H9 (cell line): Measurements from ENCODE around the gene MUL1. TPM values are rescaled to one million over a fixed set of nuclear protein-coding genes. Genes with fewer than 3 reads are reported as not detected.

Source experiments
- DNase-seq: peaks from one replicate; pipeline ENCODE4 v3.0.0-alpha.2; 2017
- H2AFZ ChIP-seq: one replicate; pipeline ENCODE4 v1.6.1; 2013; ENCODE audit warnings: mild to moderate bottlenecking, low read length, control low read depth, moderate library complexity
- H2AK5ac ChIP-seq: 2 replicates; pipeline ENCODE4 v1.6.1; 2013; ENCODE audit warnings: low read length, control low read depth, mixed read lengths; ENCODE audit not compliant: insufficient read length
- H2BK120ac ChIP-seq: one replicate; pipeline ENCODE4 v1.6.1; 2013; ENCODE audit warnings: low read depth, mild to moderate bottlenecking, low read length, control low read depth, inconsistent platforms; ENCODE audit not compliant: poor library complexity, severe bottlenecking
- H2BK12ac ChIP-seq: 2 replicates; pipeline ENCODE4 v1.6.1; 2013; ENCODE audit warnings: low read length, control low read depth, mixed read lengths, low read depth; ENCODE audit not compliant: insufficient read length
- H2BK15ac ChIP-seq: 2 replicates; pipeline ENCODE4 v1.6.1; 2013; ENCODE audit warnings: low read depth, low read length, control low read depth
- H2BK20ac ChIP-seq: one replicate; pipeline ENCODE4 v1.6.1; 2013; ENCODE audit warnings: low read depth, mild to moderate bottlenecking, low read length, control low read depth, inconsistent platforms; ENCODE audit not compliant: poor library complexity, severe bottlenecking
- H2BK5ac ChIP-seq: 2 replicates; pipeline ENCODE4 v1.6.1; 2013; ENCODE audit warnings: low read length, control low read depth, mixed read lengths; ENCODE audit not compliant: insufficient read length
- H3K14ac ChIP-seq: 2 replicates; pipeline ENCODE4 v1.6.1; 2013; ENCODE audit warnings: low read length, control low read depth; ENCODE audit not compliant: insufficient read depth
- H3K18ac ChIP-seq: 2 replicates; pipeline ENCODE4 v1.6.1; 2013; ENCODE audit warnings: low read depth, mild to moderate bottlenecking, mixed read lengths, low read length, control low read depth; ENCODE audit not compliant: insufficient read length
- H3K23ac ChIP-seq: 2 replicates; pipeline ENCODE4 v1.6.1; 2013; ENCODE audit warnings: low read length, control low read depth, mixed read lengths, low read depth; ENCODE audit not compliant: insufficient read length
- H3K23me2 ChIP-seq: 2 replicates; pipeline ENCODE4 v1.6.1; 2013; ENCODE audit warnings: low read depth, mild to moderate bottlenecking, mixed read lengths, low read length, control low read depth; ENCODE audit not compliant: insufficient read length, poor library complexity, severe bottlenecking
- H3K27ac ChIP-seq: 2 replicates; pipeline ENCODE4 v1.5.1; 2013; ENCODE audit warnings: low read length, control low read depth, mixed read lengths, low read depth; ENCODE audit not compliant: insufficient read length
- H3K27me3 ChIP-seq: 2 replicates; pipeline ENCODE4 v1.6.1; 2013; ENCODE audit warnings: low read length, control low read depth, inconsistent platforms; ENCODE audit not compliant: insufficient read depth
- H3K4ac ChIP-seq: 2 replicates; pipeline ENCODE4 v1.6.1; 2013; ENCODE audit warnings: low read depth, mild to moderate bottlenecking, control low read depth, inconsistent platforms, low read length, moderate library complexity
- H3K4me1 ChIP-seq: 2 replicates; pipeline ENCODE4 v1.6.1; 2013; ENCODE audit warnings: low read length, control low read depth, inconsistent platforms; ENCODE audit not compliant: insufficient read depth
- H3K4me2 ChIP-seq: 2 replicates; pipeline ENCODE4 v1.6.1; 2013; ENCODE audit warnings: low read length, control low read depth, mixed read lengths; ENCODE audit not compliant: insufficient read length, insufficient read depth
- H3K56ac ChIP-seq: 2 replicates; pipeline ENCODE4 v1.6.1; 2013; ENCODE audit warnings: low read depth, mild to moderate bottlenecking, mixed read lengths, low read length, control low read depth; ENCODE audit not compliant: insufficient read length
- H3K79me1 ChIP-seq: 2 replicates; pipeline ENCODE4 v1.6.1; 2013; ENCODE audit warnings: low read depth, mild to moderate bottlenecking, moderate library complexity, low read length, control low read depth, inconsistent platforms; ENCODE audit not compliant: insufficient read depth, poor library complexity, severe bottlenecking
- H3K79me2 ChIP-seq: 2 replicates; pipeline ENCODE4 v1.6.1; 2013; ENCODE audit warnings: low read length, control low read depth, inconsistent platforms; ENCODE audit not compliant: insufficient read depth
- H3K9ac ChIP-seq: 2 replicates; pipeline ENCODE4 v1.6.1; 2013; ENCODE audit warnings: low read length, control low read depth, mixed read lengths; ENCODE audit not compliant: insufficient read length; ENCODE audit errors: extremely low read depth
- H3K9me3 ChIP-seq: one replicate; pipeline ENCODE4 v1.6.1; 2013; ENCODE audit warnings: low read depth, low read length, inconsistent platforms; ENCODE audit not compliant: control insufficient read depth
- H3T11ph ChIP-seq: one replicate; pipeline ENCODE4 v1.6.1; 2013; ENCODE audit warnings: mild to moderate bottlenecking, low read length, control low read depth, inconsistent platforms
- H4K20me1 ChIP-seq: one replicate; pipeline ENCODE4 v1.6.1; 2013; ENCODE audit not compliant: control insufficient read depth, insufficient read length, insufficient read depth
- H4K5ac ChIP-seq: 2 replicates; pipeline ENCODE4 v1.6.1; 2013; ENCODE audit warnings: low read depth, mild to moderate bottlenecking, mixed read lengths, low read length, control low read depth; ENCODE audit not compliant: insufficient read length
- H4K8ac ChIP-seq: replicated peaks from 2 replicates; pipeline ENCODE4 v1.6.1; 2013; ENCODE audit warnings: low read length, control low read depth, mixed read lengths, low read depth; ENCODE audit not compliant: insufficient read length
- H4K91ac ChIP-seq: 2 replicates; pipeline ENCODE4 v1.6.1; 2013; ENCODE audit warnings: low read depth, mild to moderate bottlenecking, moderate library complexity, mixed read lengths, low read length, control low read depth; ENCODE audit not compliant: insufficient read length
- H3K27ac Mint-ChIP-seq, 3 experiments: 2 replicates in 2 of 3; 3 replicates in 1 of 3; pipeline ENCODE4 v1.8.0; 2020 to 2021; ENCODE audit warnings: mixed read lengths in 3 of 3, mild to moderate bottlenecking in 1 of 3, moderate library complexity in 1 of 3
- H3K27me3 Mint-ChIP-seq: 2 replicates; pipeline ENCODE4 v1.8.0; 2021; ENCODE audit warnings: low read depth, mild to moderate bottlenecking, moderate library complexity, mixed read lengths
- H3K36me3 Mint-ChIP-seq, 3 experiments: 2 replicates in 2 of 3; 3 replicates in 1 of 3; pipeline ENCODE4 v1.8.0; 2020 to 2021; ENCODE audit warnings: low read depth in 3 of 3, mixed read lengths in 3 of 3; ENCODE audit not compliant: insufficient read depth in 1 of 3
- H3K4me1 Mint-ChIP-seq, 2 experiments: 2 replicates each; pipeline ENCODE4 v1.8.0; 2020; ENCODE audit warnings: mixed read lengths in 2 of 2
- H3K4me3 Mint-ChIP-seq, 2 experiments: 2 replicates in 1 of 2; 3 replicates in 1 of 2; pipeline ENCODE4 v1.8.0; 2020 to 2021; ENCODE audit warnings: mild to moderate bottlenecking in 2 of 2, mixed read lengths in 2 of 2, moderate library complexity in 1 of 2
- H3K9me3 Mint-ChIP-seq, 2 experiments: 2 replicates in 1 of 2; 3 replicates in 1 of 2; pipeline ENCODE4 v1.8.0; 2020; ENCODE audit warnings: mild to moderate bottlenecking in 2 of 2, mixed read lengths in 2 of 2, moderate library complexity in 1 of 2
- WGBS: extraction: QIAGEN DNeasy Blood & Tissue Kit; methylation state at CpG from one replicate; pipeline ENCODE4 v1.1.7; 2013; ENCODE audit warnings: missing lambda C conversion rate, low lambda C conversion rate, mixed read lengths; ENCODE audit not compliant: insufficient read length; ENCODE audit errors: extremely low coverage; 5-methylcytosine and 5-hydroxymethylcytosine counted together
- total RNA-seq: library from RNA; stranded (reverse); gene quantifications from 2 replicates; pipeline ENCODE4 v1.2.1, GENCODE V29; 2021
- TF ChIP-seq, protein P1 (sequence below): fragments of 200-600 bp; sonication (generic); conservative IDR thresholded peaks from 3 replicates; pipeline ENCODE4 v1.8.0; 2021; ENCODE audit warnings: antibody characterized with exemption, mild to moderate bottlenecking

MUL1 gene
- total RNA-seq, 1 experiment from 2014 or later: 27.1 TPM

DNA sequence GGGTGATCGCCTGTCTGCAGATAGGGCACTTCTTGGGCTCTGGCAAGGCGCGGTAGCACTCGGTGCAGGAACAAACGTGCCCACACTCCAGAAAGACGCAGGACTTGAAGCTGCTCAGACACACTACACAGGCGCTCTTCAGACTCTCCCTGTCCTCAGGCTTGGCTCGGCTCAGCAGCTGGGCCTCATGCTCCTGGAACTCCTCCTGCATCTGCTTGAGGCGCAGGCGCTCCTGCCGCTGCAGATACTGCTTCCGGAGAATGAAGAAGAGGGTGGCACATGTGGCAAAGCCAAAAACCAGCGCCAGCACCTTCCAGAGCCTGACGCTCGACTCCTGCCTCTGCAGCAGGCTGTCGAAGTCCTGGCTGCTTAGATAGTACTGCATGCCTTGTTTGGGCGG lies 7.2 kb downstream of the MUL1 start:
- Histone ChIP-seq H2AK5ac (no peak overlapping the region), H3K9ac (no peak overlapping the region)
- H3K36me3 Mint-ChIP-seq: peaks cover 19 to 46% (median 40%) of the 10 kb centered on the region in 3 experiments; a peak in 6 of 7 replicates

More for the DNA sequence above, 7.2 kb downstream of the MUL1 start:
- Histone ChIP-seq H4K5ac (no peak overlapping the region), H2BK15ac (no peak overlapping the region), H3K4ac (no peak overlapping the region), H3K56ac (no peak overlapping the region), H4K8ac (no peak overlapping the region), H3K4me1 (no peaks in the 10 kb centered on the region), H2AFZ (no peak overlapping the region), H2BK120ac (no peak overlapping the region), H4K91ac (no peak overlapping the region), H3K23me2 (no peaks in the 10 kb centered on the region), H3K23ac (no peak overlapping the region), H3K79me1 (no peaks in the 10 kb centered on the region), H3K27me3 (no peaks in the 10 kb centered on the region), H3K14ac (no peak overlapping the region), H3K4me2 (no peak overlapping the region), H2BK20ac (no peak overlapping the region), H3K9me3 (no peaks in the 10 kb centered on the region), H3K27ac (no peak overlapping the region), H4K20me1 (no peaks in the 10 kb centered on the region), H3K18ac (no peak overlapping the region), H2BK5ac (no peak overlapping the region), H3T11ph (no peak overlapping the region), H2BK12ac (no peak overlapping the region), H3K79me2 (peaks cover 1% of the 10 kb centered on the region; the same call in 1 of the 2 replicates)
- no peak for DNase-seq
- Mint-ChIP-seq H3K27ac (no peak overlapping the region), H3K4me1 (no peaks in the 10 kb centered on the region), H3K27me3 (peaks cover 6% of the 10 kb centered on the region), H3K4me3 (no peak overlapping the region), H3K9me3 (no peaks in the 10 kb centered on the region)
- no CpG with 5 or more reads among the region's 17 CpGs for whole genome bisulfite sequencing
- TF ChIP-seq, protein P1, sequence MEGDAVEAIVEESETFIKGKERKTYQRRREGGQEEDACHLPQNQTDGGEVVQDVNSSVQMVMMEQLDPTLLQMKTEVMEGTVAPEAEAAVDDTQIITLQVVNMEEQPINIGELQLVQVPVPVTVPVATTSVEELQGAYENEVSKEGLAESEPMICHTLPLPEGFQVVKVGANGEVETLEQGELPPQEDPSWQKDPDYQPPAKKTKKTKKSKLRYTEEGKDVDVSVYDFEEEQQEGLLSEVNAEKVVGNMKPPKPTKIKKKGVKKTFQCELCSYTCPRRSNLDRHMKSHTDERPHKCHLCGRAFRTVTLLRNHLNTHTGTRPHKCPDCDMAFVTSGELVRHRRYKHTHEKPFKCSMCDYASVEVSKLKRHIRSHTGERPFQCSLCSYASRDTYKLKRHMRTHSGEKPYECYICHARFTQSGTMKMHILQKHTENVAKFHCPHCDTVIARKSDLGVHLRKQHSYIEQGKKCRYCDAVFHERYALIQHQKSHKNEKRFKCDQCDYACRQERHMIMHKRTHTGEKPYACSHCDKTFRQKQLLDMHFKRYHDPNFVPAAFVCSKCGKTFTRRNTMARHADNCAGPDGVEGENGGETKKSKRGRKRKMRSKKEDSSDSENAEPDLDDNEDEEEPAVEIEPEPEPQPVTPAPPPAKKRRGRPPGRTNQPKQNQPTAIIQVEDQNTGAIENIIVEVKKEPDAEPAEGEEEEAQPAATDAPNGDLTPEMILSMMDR: no peak
